HG03108 (cell line): ENCODE results near the gene SNX25.

ENCODE experiments used
- ATAC-seq: cut with Tn5 transposase; IDR thresholded peaks from one replicate; pipeline ENCODE4 v1.9.1; 2021; ENCODE audit warnings: moderate library complexity; ENCODE audit not compliant: unreplicated experiment

SNX25 gene

DNA sequence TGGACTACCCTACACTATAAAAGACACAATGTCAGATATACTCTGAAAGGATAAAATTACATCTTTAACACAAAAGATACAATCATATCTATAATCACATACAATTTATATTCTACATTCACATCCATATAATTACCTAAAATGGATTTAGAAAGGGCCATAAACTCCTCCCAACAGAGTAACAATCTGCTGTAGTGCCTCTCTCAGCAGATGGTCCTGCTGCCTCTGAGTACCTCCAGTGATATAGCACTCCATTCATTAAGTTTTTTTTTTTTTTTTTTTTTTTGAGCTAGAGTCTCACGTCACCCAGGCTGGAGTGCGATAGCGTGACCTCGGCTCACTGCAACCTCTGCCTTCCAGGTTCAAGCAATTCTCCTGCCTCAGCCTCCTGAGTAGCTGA is 194.6 kb downstream of the SNX25 start:
- no peak for ATAC-seq

DNA sequence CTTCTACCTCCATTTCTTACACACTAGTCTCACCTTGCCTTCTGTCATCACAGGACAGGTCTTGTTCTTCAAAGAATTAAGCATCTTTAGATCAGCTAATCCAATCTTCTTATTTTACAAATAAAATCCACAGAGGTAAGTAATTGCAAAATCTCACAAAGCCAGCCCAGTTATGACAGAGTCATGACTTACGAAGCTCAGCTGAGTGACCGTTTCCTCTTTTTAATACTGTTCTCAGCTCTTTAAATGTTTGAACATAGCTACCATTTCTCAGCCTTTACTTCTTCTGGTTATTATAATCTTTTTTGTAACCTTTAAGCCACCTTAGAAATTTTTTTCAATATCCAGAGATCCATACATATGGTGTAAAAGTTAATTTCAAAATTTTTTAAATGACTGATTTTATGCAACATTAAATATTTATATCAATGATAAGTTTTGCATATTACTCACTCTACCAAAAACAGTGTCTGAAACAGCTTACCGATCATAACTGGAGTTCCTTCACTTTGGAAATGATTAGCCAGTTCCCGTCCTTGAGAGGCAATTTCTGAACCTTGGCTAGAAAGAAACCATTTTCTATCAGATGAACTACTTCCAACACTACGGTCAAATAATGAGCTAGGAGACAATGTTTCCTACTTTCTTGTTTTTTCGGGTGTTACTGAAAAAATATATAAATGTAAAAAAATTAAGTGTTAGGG is 196.1 kb downstream of the SNX25 start:
- ATAC-seq, result peak; percentile 41

DNA sequence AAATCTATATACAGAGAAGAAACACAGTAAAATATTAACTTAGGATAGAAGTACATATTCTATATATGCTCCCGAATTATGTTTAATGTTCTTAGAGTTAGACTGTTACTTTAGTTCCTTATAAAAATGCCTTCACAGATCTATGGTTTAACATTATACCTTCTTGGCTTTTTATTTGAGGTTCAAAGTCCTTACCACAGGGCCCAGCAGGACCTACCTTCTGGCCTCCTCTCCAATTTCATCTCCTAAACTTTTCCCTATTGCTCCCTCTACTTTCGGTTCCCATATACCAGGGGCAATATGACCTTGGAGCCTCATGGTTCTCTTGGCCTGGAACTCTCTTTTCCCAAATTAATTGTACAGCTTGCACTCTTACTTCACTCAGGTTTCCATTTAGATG is 199.0 kb downstream of the SNX25 start:
- ATAC-seq, result no peak

DNA sequence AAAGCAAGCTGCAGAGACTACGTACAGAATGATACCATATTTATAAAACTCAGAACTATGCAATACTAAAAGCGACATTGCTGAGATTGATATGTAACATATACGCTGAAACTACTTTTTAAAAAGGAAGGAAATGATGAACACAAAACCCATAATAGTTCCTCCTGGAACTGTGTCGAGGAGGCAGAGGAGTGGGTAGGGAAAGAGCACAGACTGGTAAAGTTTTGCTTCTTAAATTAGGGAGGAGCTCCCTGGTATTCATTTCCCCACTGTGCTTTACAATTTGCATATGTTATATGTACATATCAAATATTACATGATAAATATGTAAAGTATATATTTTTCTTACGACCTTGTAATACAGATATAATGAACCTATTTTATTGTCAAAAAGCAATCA is 202.5 kb downstream of the SNX25 start:
- no peak for ATAC-seq

DNA sequence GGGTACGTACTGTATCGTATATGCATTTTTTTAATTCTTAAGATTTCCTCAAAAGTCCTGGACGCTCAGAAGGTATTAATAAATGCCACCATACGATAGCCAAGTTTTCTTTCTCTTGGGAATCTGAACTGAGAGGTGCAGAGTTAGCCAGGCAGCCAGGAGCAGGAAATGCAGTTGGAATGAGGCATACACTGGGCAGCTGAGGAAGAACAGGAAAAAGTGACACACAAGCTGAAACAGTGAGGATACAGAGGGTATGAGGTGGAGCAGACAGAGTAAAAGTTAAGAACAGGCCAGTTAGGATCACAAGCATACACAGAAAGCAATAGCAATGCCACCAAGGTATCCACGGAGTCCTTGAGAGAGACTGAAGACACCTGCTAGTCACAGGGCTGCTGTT is 203.0 kb downstream of the SNX25 start:
- ATAC-seq, result no peak
